Ecto neural progenitor cell (in vitro differentiated cells): ENCODE results near the gene PSMA1.

Experiments
- DNase-seq: peaks from one replicate; pipeline ENCODE4 v3.0.0-alpha.2; 2018; ENCODE audit warnings: low spot score

PSMA1 gene

GRCh38 chr11:14529951-14530350 lies 9.8 kb upstream of the PSMA1 start:
- DNase-seq: no peak

GRCh38 chr11:14529321-14529720 lies 9.1 kb upstream of the PSMA1 start:
- no peak for DNase-seq

GRCh38 chr11:14522801-14523200 lies 2.6 kb upstream of the PSMA1 start:
- no peak for DNase-seq

- no peak for DNase-seq
These were observed 2.1 kb upstream of the PSMA1 start for GRCh38 chr11:14522245-14522644.

- no peak for DNase-seq
These were observed 563 bp upstream of the PSMA1 start for GRCh38 chr11:14520747-14521151.

- DNase-seq: no peak
These were observed 629 bp downstream of the PSMA1 start for GRCh38 chr11:14519597-14519916.

GRCh38 chr11:14518820-14519219 lies 1.4 kb downstream of the PSMA1 start:
- DNase-seq: no peak

- DNase-seq: no peak
These were observed 6.4 kb downstream of the PSMA1 start for GRCh38 chr11:14513800-14514199.

GRCh38 chr11:14506532-14506931 lies 13.7 kb downstream of the PSMA1 start:
- DNase-seq: no peak

GRCh38 chr11:14503023-14503422 lies 17.2 kb downstream of the PSMA1 start:
- no peak for DNase-seq

GRCh38 chr11:14502039-14502438 lies 18.1 kb downstream of the PSMA1 start:
- DNase-seq: no peak

- no peak for DNase-seq
These were observed 20.0 kb downstream of the PSMA1 start for GRCh38 chr11:14500181-14500651.

- DNase-seq: peak; percentile 93
These were observed 20.5 kb downstream of the PSMA1 start, which contains the start of gene COPB1 for GRCh38 chr11:14499560-14500180. Gene COPB1, minus strand, starts transcription at chr11:14499811. Its CDS starts 883 bp downstream, at chr11:14498928.

- DNase-seq: no peak
These were observed 21.0 kb downstream of the PSMA1 start for GRCh38 chr11:14499178-14499559.

GRCh38 chr11:14480716-14481115 lies 39.5 kb downstream of the PSMA1 start:
- DNase-seq: no peak

- no peak for DNase-seq
These were observed 49.1 kb downstream of the PSMA1 start for GRCh38 chr11:14471127-14471526.

- DNase-seq: no peak
These were observed 56.6 kb downstream of the PSMA1 start for GRCh38 chr11:14463623-14464022.

GRCh38 chr11:14460147-14460546 lies 60.0 kb downstream of the PSMA1 start:
- DNase-seq: no peak

- no peak for DNase-seq
These were observed 61.8 kb downstream of the PSMA1 start for GRCh38 chr11:14458377-14458776.

GRCh38 chr11:14455648-14456430 lies 64.3 kb downstream of the PSMA1 start:
- no peak for DNase-seq
